Erythroblast (primary cell): ENCODE measurements around the gene SPSB4.

ENCODE experiments used
- GATA1 ChIP-seq: IDR thresholded peaks from 2 replicates; pipeline ENCODE4 v1.6.1; 2011; ENCODE audit warnings: low read depth, mild to moderate bottlenecking, control low read depth, low read length, moderate library complexity
- POLR2A ChIP-seq: IDR thresholded peaks from 2 replicates; pipeline ENCODE4 v1.6.1; 2011; ENCODE audit warnings: mild to moderate bottlenecking, low read length

GRCh38 chr3:141150081-141150830 lies 99.1 kb downstream of the SPSB4 start:
- TF ChIP-seq POLR2A (no peak), GATA1 (no peak)
